Fibroblast of pulmonary artery (primary cell): Measurements from ENCODE around the gene KCTD13.
"Not testable (repeated sequence)": the region's sequence is repeated elsewhere in the genome, so short reads cannot be mapped to it uniquely, and the experiment has no call there.

ENCODE experiments used
- DNase-seq: peaks from one replicate; pipeline ENCODE4 v3.0.0-alpha.2; 2010; ENCODE audit warnings: low read depth
- H3K4me3 ChIP-seq: replicated peaks from 2 replicates; pipeline ENCODE4 v1.5.1; 2011; ENCODE audit warnings: low read depth, mild to moderate bottlenecking, control low read depth, low read length, moderate library complexity
- TF ChIP-seq, protein P1 (sequence below): IDR thresholded peaks from 2 replicates; pipeline ENCODE4 v1.5.1; 2011; ENCODE audit warnings: mild to moderate bottlenecking, control low read depth, low read length, inconsistent platforms; ENCODE audit errors: missing control alignments

The KCTD13 gene

GRCh38 chr16:29912087-29912486 is 13.9 kb downstream of the KCTD13 start:
- TF ChIP-seq, protein P1, sequence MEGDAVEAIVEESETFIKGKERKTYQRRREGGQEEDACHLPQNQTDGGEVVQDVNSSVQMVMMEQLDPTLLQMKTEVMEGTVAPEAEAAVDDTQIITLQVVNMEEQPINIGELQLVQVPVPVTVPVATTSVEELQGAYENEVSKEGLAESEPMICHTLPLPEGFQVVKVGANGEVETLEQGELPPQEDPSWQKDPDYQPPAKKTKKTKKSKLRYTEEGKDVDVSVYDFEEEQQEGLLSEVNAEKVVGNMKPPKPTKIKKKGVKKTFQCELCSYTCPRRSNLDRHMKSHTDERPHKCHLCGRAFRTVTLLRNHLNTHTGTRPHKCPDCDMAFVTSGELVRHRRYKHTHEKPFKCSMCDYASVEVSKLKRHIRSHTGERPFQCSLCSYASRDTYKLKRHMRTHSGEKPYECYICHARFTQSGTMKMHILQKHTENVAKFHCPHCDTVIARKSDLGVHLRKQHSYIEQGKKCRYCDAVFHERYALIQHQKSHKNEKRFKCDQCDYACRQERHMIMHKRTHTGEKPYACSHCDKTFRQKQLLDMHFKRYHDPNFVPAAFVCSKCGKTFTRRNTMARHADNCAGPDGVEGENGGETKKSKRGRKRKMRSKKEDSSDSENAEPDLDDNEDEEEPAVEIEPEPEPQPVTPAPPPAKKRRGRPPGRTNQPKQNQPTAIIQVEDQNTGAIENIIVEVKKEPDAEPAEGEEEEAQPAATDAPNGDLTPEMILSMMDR: no peak
- DNase-seq: no peak
- no peak overlapping the region for H3K4me3 ChIP-seq

DNA sequence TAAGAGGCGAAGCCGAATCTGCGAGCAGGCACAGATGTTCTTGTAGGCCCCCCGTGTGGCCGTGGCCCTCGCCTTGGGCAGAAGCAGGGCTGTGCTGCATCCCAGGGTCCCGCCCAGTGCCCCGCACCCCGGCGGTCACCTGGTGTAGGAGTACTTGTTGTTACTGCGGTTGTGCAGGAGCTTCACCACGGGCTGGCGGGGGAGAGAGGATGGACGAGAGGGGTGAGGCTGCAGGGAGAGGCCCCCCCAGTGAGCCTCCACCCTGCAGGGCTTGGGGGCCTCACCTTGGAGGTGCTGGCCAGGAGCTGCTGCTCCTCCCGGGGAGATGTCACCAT is 14.4 kb downstream of the KCTD13 start:
- TF ChIP-seq, protein P1: no peak
- no peak for DNase-seq
- H3K4me3 ChIP-seq: no peak overlapping the region

GRCh38 chr16:29910819-29911675 is 15.0 kb downstream of the KCTD13 start:
- TF ChIP-seq, protein P1: no peak

GRCh38 chr16:29909851-29910250 is 16.2 kb downstream of the KCTD13 start:
- H3K4me3 ChIP-seq, DNase-seq: not testable (repeated sequence)

More at GRCh38 chr16:29910819-29911675, 15.0 kb downstream of the KCTD13 start:
- H3K4me3 ChIP-seq: no peak overlapping the region
- DNase-seq: no peak

GRCh38 chr16:29909391-29909790 is 16.6 kb downstream of the KCTD13 start:
- H3K4me3 ChIP-seq: no peak overlapping the region
- TF ChIP-seq, protein P1: no peak
- peak; percentile 27 for DNase-seq

GRCh38 chr16:29908719-29909220 is 17.3 kb downstream of the KCTD13 start:
- H3K4me3 ChIP-seq: no peak overlapping the region
- DNase-seq: no peak
- TF ChIP-seq, protein P1: no peak

- H3K4me3 ChIP-seq: no peak overlapping the region
- TF ChIP-seq, protein P1: no peak
- no peak for DNase-seq
Observed at GRCh38 chr16:29907973-29908372, 18.1 kb downstream of the KCTD13 start.
